Measurements from ENCODE around the gene RABEP2. TPM values are rescaled to one million over a fixed set of nuclear protein-coding genes. Genes with fewer than 3 reads are reported as not detected.

Gene RABEP2
- total RNA-seq, 1 experiment from 2014 or later: 13.4 TPM

DNA sequence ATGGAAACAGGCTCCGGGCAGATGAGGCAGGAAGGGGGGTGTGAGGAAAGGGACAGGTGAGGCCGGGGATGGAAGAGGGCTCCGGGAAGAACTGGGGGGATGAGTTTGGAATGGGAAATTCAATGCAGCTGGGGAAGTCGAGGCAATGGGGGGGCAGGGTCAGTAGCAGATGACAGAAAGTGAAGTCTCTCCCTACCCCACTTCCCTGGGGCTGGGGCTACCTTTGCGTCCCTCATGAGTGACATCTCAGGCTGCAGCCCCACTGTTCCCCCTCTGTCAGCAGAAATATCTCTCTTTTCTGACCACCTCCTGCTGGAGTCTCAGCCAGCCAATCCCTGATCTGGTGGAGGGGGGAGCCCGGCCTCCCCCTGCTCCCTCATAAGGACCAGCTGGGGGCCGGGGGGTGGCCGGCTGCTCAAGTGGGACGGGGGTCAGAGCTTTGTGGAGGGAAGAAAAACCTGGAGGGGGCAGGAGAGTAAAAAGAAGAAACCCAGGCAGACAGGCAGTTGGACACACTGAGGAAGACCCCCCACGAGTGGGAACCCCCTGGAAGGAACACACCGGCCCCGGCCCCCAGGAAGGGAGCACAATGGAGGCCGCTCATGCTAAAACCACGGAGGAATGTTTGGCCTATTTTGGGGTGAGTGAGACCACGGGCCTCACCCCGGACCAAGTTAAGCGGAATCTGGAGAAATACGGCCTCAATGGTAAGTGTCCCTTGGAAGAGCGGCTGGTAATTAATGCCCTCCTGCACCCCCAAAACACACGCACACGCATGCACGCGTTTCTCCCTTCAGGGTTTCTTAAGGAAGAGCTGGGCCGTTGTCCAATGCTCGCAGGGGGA is 46.7 kb downstream of the RABEP2 start, which contains the start of gene ATP2A1:
ATP2A1 (plus strand) TSS at position 406 of the 844 bp plus-strand sequence; CDS start at position 590, 184 bp downstream.
- Histone ChIP-seq H3K9me2 (ENCODE audit: insufficient read depth) (no peaks in the 10 kb centered on the region), H3K9me3 (ENCODE audit: control insufficient read depth in 1 of 2, insufficient read depth in 1 of 2, low read depth in 1 of 2, low read length in 2 of 2) (no peaks in the 10 kb centered on the region), H3K79me2 (ENCODE audit: insufficient read depth, low read length) (no peaks in the 10 kb centered on the region), H3K4me2 (ENCODE audit: low read length) (peak within 1 kb of the TSS; percentile 100), H3K4me1 (ENCODE audit: control insufficient read depth in 1 of 2, insufficient read depth in 2 of 2, low read length in 2 of 2) (peaks cover 5 to 17% of the 10 kb centered on the region in 2 experiments; a peak in 2 of 4 replicates), H2AFZ (ENCODE audit: low read depth, low read length, poor library complexity, severe bottlenecking) (no peak within 1 kb of the TSS), H3K4me3 (replicated peaks in 1 of 2; ENCODE audit: low read depth in 1 of 2, low read length in 2 of 2) (peak within 1 kb of the TSS; percentile 74 to 93), H3K27me3 (ENCODE audit: insufficient read depth, low read length) (no peaks in the 10 kb centered on the region), H4K20me1 (ENCODE audit: insufficient read depth) (no peaks in the 10 kb centered on the region), H3K27ac (ENCODE audit: low read depth, low read length) (peak within 1 kb of the TSS; percentile 44), H3K36me3 (ENCODE audit: control insufficient read depth in 1 of 2, insufficient read depth in 2 of 2, low read length in 2 of 2) (peaks cover 3 to 6% of the 10 kb centered on the region in 2 experiments; a peak in 2 of 4 replicates), H3K9ac (ENCODE audit: low read length) (peak within 1 kb of the TSS; percentile 83)
- intact Hi-C loops (cut with micrococcal nuclease): loop anchor here (5.0 kb wide), 1 partner anchor 34 kb away; no protein-coding TSS in a partner anchor
- ChIA-PET POLR2A (interaction anchor here (0.9 kb wide), 1 partner anchor 13 kb away, joined by 3 read pairs; no protein-coding TSS in a partner anchor), CTCF (no interaction called here), RAD21 (ENCODE audit: low non-redundant PET in 1 of 2, low total read pairs in 2 of 2, uncharacterized antibody in 2 of 2, unreplicated experiment in 2 of 2) (no interaction called here)
- TF ChIP-seq POLR2AphosphoS5 (IDR thresholded peaks at IDR 0.05; ENCODE audit: low read depth, low read length) (no peak), EZH2 (IDR thresholded peaks at IDR 0.05) (no peak), YY1 (IDR thresholded peaks at IDR 0.05; ENCODE audit: extremely low read depth, insufficient replicate concordance, low read depth, low read length) (no peak), POLR2A (IDR thresholded peaks at IDR 0.05; ENCODE audit: borderline replicate concordance, extremely low read depth, insufficient read depth, insufficient read length) (no peak), CBX3 (IDR thresholded peaks at IDR 0.05; ENCODE audit: low read depth) (no peak), JUND (IDR thresholded peaks at IDR 0.05) (no peak), CEBPB (IDR thresholded peaks at IDR 0.05; ENCODE audit: low read depth) (no peak), SP1 (IDR thresholded peaks at IDR 0.05; ENCODE audit: low read depth) (no peak), SIN3A (IDR thresholded peaks at IDR 0.05; ENCODE audit: low read depth) (no peak), TCF7L2 (IDR thresholded peaks at IDR 0.05; ENCODE audit: borderline replicate concordance, extremely low read depth, insufficient read depth, insufficient read length) (no peak), EGR1 (IDR thresholded peaks at IDR 0.05; ENCODE audit: low read depth) (no peak), ELF1 (IDR thresholded peaks at IDR 0.05; ENCODE audit: borderline replicate concordance, low read depth) (no peak), RAD21 (IDR thresholded peaks at IDR 0.05; ENCODE audit: low read depth) (no peak), ZNF274 (IDR thresholded peaks at IDR 0.05; ENCODE audit: low read depth, low read length) (no peak)
- TF ChIP-seq, protein P1, sequence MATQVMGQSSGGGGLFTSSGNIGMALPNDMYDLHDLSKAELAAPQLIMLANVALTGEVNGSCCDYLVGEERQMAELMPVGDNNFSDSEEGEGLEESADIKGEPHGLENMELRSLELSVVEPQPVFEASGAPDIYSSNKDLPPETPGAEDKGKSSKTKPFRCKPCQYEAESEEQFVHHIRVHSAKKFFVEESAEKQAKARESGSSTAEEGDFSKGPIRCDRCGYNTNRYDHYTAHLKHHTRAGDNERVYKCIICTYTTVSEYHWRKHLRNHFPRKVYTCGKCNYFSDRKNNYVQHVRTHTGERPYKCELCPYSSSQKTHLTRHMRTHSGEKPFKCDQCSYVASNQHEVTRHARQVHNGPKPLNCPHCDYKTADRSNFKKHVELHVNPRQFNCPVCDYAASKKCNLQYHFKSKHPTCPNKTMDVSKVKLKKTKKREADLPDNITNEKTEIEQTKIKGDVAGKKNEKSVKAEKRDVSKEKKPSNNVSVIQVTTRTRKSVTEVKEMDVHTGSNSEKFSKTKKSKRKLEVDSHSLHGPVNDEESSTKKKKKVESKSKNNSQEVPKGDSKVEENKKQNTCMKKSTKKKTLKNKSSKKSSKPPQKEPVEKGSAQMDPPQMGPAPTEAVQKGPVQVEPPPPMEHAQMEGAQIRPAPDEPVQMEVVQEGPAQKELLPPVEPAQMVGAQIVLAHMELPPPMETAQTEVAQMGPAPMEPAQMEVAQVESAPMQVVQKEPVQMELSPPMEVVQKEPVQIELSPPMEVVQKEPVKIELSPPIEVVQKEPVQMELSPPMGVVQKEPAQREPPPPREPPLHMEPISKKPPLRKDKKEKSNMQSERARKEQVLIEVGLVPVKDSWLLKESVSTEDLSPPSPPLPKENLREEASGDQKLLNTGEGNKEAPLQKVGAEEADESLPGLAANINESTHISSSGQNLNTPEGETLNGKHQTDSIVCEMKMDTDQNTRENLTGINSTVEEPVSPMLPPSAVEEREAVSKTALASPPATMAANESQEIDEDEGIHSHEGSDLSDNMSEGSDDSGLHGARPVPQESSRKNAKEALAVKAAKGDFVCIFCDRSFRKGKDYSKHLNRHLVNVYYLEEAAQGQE (IDR thresholded peaks at IDR 0.05; ENCODE audit: low read depth): no peak
- TF ChIP-seq, protein P2, sequence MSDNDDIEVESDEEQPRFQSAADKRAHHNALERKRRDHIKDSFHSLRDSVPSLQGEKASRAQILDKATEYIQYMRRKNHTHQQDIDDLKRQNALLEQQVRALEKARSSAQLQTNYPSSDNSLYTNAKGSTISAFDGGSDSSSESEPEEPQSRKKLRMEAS (IDR thresholded peaks at IDR 0.05): no peak
- DNase-seq (ENCODE audit: low read depth, low spot score) (no peak), ATAC-seq (no peak)
- BruUV-seq (replicated peaks): TSS peak; percentile 26

Data from HCT116 (cell line).